OCI-LY7 (cell line): Measurements from ENCODE around the gene HGFAC. TPM values are rescaled to one million over a fixed set of nuclear protein-coding genes. Genes with fewer than 3 reads are reported as not detected.

Experiments
- BruUV-seq: library from RNA; stranded (reverse); fragments of 400-500 nt; replicated peaks from 2 replicates; lab custom pipeline; 2021; lab: Mats Ljungman, UMichigan
- CTCF ChIA-PET: fragments of 300-600 bp; sonication (Branson Sonifier 250); formaldehyde crosslinking; loops from one replicate; lab custom pipeline; 2022; ENCODE audit warnings: antibody characterized with exemption; ENCODE audit not compliant: unreplicated experiment; lab: Charles Lee
- POLR2A ChIA-PET: fragments of 300-600 bp; sonication (Branson Sonifier 250); formaldehyde crosslinking; loops from one replicate; lab custom pipeline; 2022; ENCODE audit warnings: antibody characterized with exemption; lab: Charles Lee
- DNase-seq: peaks from one replicate; pipeline ENCODE4 v3.0.0-alpha.2; 2015; ENCODE audit warnings: low spot score
- H2AFZ ChIP-seq: fragments of 200-600 bp; sonication (generic), shearing (Covaris generic); 2 replicates; pipeline ENCODE4 v1.6.1; 2014; ENCODE audit warnings: mild to moderate bottlenecking, antibody characterized with exemption, low read length, moderate library complexity
- H3K27ac ChIP-seq: fragments of 200-600 bp; sonication (generic); 2 replicates; pipeline ENCODE4 v1.5.1; 2014; ENCODE audit warnings: mixed run types, low read depth, mild to moderate bottlenecking, moderate library complexity, low read length, inconsistent platforms; ENCODE audit not compliant: poor library complexity, severe bottlenecking
- H3K36me3 ChIP-seq: fragments of 200-600 bp; sonication (generic); 2 replicates; pipeline ENCODE4 v1.6.1; 2014; ENCODE audit warnings: mild to moderate bottlenecking, antibody characterized with exemption, low read length, moderate library complexity, mixed read lengths; ENCODE audit not compliant: insufficient read depth
- H3K4me1 ChIP-seq: fragments of 200-600 bp; sonication (generic); 2 replicates; pipeline ENCODE4 v1.5.1; 2014; ENCODE audit warnings: mild to moderate bottlenecking, low read length; ENCODE audit not compliant: insufficient read depth, poor library complexity, severe bottlenecking
- H3K4me2 ChIP-seq: fragments of 200-600 bp; sonication (generic); 2 replicates; pipeline ENCODE4 v1.6.1; 2014; ENCODE audit warnings: mild to moderate bottlenecking, low read length
- H3K4me3 ChIP-seq: fragments of 200-600 bp; sonication (generic); 2 replicates; pipeline ENCODE4 v1.5.1; 2014; ENCODE audit warnings: mild to moderate bottlenecking, low read depth, low read length; ENCODE audit not compliant: poor library complexity, severe bottlenecking
- H3K79me2 ChIP-seq: fragments of 200-600 bp; sonication (generic); 2 replicates; pipeline ENCODE4 v1.6.1; 2016; ENCODE audit warnings: low read depth, mild to moderate bottlenecking, low read length, moderate library complexity, mixed read lengths; ENCODE audit not compliant: insufficient read depth
- H3K9me2 ChIP-seq: fragments of 200-600 bp; sonication (generic); 2 replicates; pipeline ENCODE4 v1.6.1; 2016; ENCODE audit warnings: mild to moderate bottlenecking, low read length, mixed read lengths; ENCODE audit not compliant: insufficient read depth
- H3K9me3 ChIP-seq: fragments of 200-600 bp; sonication (generic); 2 replicates; pipeline ENCODE4 v1.6.1; 2014; ENCODE audit warnings: mild to moderate bottlenecking, mixed run types, low read length, mixed read lengths
- H4K20me1 ChIP-seq: fragments of 200-600 bp; sonication (generic); 2 replicates; pipeline ENCODE4 v1.6.1; 2014; ENCODE audit warnings: mild to moderate bottlenecking, antibody characterized with exemption, low read length, moderate library complexity, mixed read lengths; ENCODE audit not compliant: insufficient read depth
- EZH2phosphoT487 ChIP-seq: fragments of 200-600 bp; sonication (generic); IDR thresholded peaks from 2 replicates; pipeline ENCODE4 v1.6.1; 2018; ENCODE audit warnings: low read depth, borderline replicate concordance, mild to moderate bottlenecking, mixed run types, antibody characterized with exemption, low read length, moderate library complexity, mixed read lengths
- intact Hi-C: fragments of 100-400 bp; cut with micrococcal nuclease; formaldehyde crosslinking; loops from one replicate; pipeline ENCODE4 v1.10.0; 2022; ENCODE audit not compliant: unreplicated experiment
- total RNA-seq, 2 experiments: library from RNA; depleted of rRNA in 1 of 2; stranded (reverse); fragments of >200 nt in 1 of 2; shearing (Covaris generic) in 1 of 2; gene quantifications; 2 replicates each; pipeline ENCODE4 v1.2.3, GENCODE V29; 2014 to 2022
- TF ChIP-seq, protein P1 (sequence below): fragments of 200-600 bp; sonication (generic); conservative IDR thresholded peaks from 2 replicates; pipeline ENCODE4 v1.5.1; 2014; ENCODE audit warnings: mild to moderate bottlenecking, antibody characterized with exemption, low read length, moderate library complexity, mixed read lengths

Gene HGFAC
- total RNA-seq, 2 experiments from 2014 or later = not detected

DNA sequence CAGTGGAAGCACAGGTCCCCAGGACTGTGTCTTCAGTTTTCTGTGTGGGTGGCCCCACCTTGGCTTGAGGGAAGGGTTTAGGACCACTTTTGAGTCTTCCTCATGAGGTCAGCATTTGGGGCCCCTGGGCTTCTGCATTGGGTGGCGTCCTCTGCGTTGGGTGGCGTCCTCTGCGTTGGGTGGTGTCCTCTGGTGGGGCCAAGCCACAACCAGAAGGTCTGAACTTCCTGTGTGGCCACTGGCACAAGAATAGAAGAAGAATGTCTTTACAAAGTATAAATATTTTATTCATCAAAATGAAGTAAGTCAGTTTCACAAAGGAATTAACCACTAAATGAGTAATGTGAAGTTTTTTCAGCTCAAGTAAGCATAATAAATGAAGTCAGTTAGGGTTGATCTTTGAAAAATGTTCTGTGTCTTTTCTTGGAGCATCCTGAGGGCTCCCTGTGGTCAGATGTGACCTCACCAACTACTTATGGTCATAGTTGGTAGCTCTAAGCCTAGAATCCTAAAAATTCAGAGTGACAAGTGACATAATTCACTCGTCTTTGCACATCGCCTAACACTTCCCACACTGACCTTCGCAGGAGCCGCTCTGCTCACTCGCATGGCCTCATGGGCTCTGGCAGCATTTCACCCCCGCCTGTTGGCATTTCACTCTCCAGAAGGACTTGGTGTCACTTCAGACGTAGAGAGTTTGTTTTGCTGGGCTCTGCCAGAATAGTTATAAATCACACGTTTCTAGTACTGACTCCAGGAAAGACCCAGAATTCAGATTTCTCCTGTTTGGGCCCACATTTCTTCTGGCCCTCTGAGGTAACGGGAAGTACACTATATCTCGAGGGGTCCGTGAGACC lies 39.0 kb upstream of the HGFAC start:
- TF ChIP-seq EZH2phosphoT487 = no peak
- TF ChIP-seq, protein P1, sequence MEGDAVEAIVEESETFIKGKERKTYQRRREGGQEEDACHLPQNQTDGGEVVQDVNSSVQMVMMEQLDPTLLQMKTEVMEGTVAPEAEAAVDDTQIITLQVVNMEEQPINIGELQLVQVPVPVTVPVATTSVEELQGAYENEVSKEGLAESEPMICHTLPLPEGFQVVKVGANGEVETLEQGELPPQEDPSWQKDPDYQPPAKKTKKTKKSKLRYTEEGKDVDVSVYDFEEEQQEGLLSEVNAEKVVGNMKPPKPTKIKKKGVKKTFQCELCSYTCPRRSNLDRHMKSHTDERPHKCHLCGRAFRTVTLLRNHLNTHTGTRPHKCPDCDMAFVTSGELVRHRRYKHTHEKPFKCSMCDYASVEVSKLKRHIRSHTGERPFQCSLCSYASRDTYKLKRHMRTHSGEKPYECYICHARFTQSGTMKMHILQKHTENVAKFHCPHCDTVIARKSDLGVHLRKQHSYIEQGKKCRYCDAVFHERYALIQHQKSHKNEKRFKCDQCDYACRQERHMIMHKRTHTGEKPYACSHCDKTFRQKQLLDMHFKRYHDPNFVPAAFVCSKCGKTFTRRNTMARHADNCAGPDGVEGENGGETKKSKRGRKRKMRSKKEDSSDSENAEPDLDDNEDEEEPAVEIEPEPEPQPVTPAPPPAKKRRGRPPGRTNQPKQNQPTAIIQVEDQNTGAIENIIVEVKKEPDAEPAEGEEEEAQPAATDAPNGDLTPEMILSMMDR = no peak
- Histone ChIP-seq H3K4me1 (peaks cover 9% of the 10 kb centered on the region), H3K4me2 (no peak overlapping the region), H3K79me2 (no peaks in the 10 kb centered on the region), H4K20me1 (no peaks in the 10 kb centered on the region), H2AFZ (no peak overlapping the region), H3K27ac (no peak overlapping the region), H3K36me3 (no peaks in the 10 kb centered on the region), H3K9me3 (no peaks in the 10 kb centered on the region), H3K4me3 (no peak overlapping the region), H3K9me2 (no peaks in the 10 kb centered on the region)
- intact Hi-C loops = no loop called here
- ChIA-PET POLR2A (no interaction called here), CTCF (no interaction called here)
- no TSS peak for BruUV-seq
- no peak for DNase-seq

DNA sequence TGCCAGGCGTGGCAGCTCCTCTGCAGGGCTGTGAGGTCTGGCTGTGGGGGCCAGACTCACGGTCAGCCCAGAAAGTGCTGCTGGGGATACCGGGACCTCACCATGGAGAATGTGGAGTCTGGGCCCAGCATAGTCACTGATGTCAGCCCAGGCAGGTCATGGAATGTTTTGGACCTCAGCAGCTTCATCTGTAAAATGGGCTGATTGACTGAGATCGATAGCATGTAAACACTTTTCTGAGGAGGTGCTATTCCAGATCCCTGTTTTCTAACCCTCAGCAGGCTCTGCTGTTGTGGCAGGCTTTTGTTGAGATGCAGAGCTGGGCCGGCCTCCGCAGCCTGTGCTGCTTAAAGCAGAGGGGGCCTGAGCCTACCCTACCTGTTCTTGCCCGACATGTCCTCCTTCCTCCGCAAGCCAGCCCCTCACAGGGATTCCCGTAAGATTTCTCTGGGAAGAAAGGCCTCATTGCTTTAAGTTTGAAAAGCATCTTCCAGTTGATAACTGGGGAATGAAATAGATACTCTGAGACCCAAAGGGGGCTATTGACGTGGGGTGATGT lies 38.3 kb upstream of the HGFAC start:
- intact Hi-C loops = no loop called here
- ChIA-PET CTCF (interaction anchor here (1.0 kb wide), 1 partner anchor 32 kb away, joined by 3 read pairs; no protein-coding TSS in a partner anchor), POLR2A (no interaction called here)
- Histone ChIP-seq H3K9me2 (no peaks in the 10 kb centered on the region), H4K20me1 (no peaks in the 10 kb centered on the region), H3K4me2 (no peak overlapping the region), H3K36me3 (no peaks in the 10 kb centered on the region), H3K79me2 (no peaks in the 10 kb centered on the region), H3K4me1 (peaks cover 9% of the 10 kb centered on the region), H2AFZ (no peak overlapping the region), H3K4me3 (no peak overlapping the region), H3K27ac (no peak overlapping the region), H3K9me3 (no peaks in the 10 kb centered on the region)
- no TSS peak for BruUV-seq
- DNase-seq = no peak
- TF ChIP-seq, protein P1 = no peak
- TF ChIP-seq EZH2phosphoT487 = no peak

DNA sequence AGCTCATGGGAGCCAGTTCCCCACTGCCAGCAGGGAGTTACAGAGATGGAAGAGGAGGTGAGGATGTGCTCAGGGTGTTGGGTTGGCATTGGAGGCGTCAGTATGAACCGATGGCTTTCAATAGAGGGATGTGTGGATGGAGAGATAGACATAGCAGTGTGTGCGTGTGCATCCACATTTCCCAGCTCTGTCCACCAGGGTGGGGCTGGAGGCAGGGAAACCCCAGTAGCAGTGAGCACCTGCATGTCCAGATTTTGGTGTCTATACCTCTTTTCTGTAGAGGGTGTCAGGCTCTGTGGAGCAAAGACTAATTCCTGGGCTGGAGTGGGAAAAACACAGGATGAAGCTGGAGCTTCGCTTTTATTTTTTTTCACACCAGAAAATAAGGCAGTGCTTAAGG lies 37.2 kb upstream of the HGFAC start:
- BruUV-seq = no TSS peak
- DNase-seq = no peak
- no peaks in the 10 kb centered on the region for H3K36me3 ChIP-seq
- no peaks in the 10 kb centered on the region for H3K9me3 ChIP-seq
- H3K79me2 ChIP-seq = no peaks in the 10 kb centered on the region
- ChIA-PET POLR2A (no interaction called here), CTCF (interaction anchor here (1.0 kb wide), 1 partner anchor 30 kb away, joined by 3 read pairs; no protein-coding TSS in a partner anchor)
- no peak overlapping the region for H3K27ac ChIP-seq
- H3K4me1 ChIP-seq = peaks cover under 1% of the 10 kb centered on the region
- no peak overlapping the region for H3K4me2 ChIP-seq
- no peaks in the 10 kb centered on the region for H3K9me2 ChIP-seq
- H4K20me1 ChIP-seq = no peaks in the 10 kb centered on the region
- intact Hi-C loops = no loop called here
- no peak for TF ChIP-seq EZH2phosphoT487
- TF ChIP-seq, protein P1 = no peak
- H2AFZ ChIP-seq = no peak overlapping the region
- no peak overlapping the region for H3K4me3 ChIP-seq
